Amygdala (tissue), 56 donors: ENCODE data around the gene DCDC2C.
"Not testable (repeated sequence)": the region's sequence is repeated elsewhere in the genome, so short reads cannot be mapped to it uniquely, and the experiment has no call there.

Experiments
- DNase-seq, 56 donors: peaks; one replicate each; lab custom pipeline; 2025; lab: John Stamatoyannopoulos, UW

DCDC2C gene, protein sequence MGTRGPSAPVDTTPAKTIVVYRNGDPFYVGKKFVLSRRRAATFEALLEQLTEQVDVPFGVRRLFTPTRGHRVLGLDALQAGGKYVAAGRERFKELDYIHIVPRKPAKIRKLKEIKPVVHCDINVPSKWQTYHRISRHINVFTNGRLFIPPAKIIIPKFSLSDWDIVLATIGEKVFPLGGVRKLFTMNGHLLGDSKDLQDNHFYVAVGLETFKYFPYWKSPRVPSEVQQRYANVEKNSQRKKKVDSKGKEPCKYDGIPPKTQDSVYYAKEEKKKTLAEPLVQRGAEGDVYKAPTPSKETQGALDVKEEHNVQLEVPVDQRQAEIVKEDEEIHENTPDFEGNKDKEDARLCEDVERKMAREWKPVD

GRCh38 chr2:3703236-3703756 lies at the start of gene DCDC2C:
Gene DCDC2C (plus strand): TSS chr2:3703575. CDS start chr2:3703752, 177 bp downstream.
- DNase-seq: no peak

DNA sequence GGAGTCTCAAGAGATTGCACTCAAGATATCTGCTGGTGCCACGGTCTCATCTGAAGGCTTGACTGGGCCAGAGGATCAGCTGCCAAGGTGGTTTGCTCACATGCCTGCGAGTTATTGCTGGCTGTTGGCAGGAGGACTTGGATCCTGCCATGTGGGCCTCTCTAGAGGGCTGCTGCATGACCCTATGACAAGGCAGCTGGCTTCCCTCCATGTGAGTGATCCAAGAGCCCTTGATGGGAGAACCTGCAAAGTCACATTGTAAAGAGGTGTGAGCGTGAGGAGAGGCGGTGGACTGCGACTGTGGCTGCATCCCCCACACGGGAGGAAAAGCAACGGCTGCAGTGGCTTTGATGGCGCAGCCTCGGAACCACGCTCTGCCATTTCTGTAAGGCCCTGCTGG lies 49.4 kb upstream of the DCDC2C start:
- DNase-seq: no peak

DNA sequence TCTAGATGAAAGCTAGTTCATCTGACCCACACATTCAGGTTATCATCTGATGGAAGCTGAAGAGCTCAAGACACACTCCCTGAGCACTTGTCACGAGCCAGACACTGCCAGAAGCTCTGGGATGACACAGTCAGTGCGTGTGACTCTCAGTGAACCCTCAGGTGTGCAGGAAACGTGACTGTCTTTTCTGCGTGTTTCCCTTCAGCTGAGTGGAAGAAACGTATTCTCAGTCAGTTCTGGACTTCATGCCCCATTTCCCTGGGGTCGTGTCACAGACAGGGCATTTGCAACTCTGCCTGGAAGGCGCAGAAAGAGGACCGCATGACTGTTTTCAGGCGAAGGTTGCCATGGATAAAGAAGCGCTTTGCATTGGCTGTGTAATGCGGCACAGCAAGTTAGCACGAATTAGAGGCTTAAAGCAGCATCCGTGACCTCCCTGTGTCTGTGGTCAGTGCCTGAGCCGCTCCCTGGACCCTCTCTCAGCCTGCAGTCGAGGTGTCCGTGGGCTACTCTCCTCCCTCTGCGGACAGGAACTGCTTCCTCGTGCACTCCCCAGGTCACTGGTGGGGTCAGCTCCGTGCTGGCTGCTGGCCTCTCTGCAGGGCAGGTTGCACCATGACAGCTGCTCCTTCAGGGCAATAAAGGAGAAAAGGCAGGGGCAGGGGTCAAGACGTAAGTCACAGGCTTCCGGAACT lies 48.7 kb upstream of the DCDC2C start:
- DNase-seq: no peak

DNA sequence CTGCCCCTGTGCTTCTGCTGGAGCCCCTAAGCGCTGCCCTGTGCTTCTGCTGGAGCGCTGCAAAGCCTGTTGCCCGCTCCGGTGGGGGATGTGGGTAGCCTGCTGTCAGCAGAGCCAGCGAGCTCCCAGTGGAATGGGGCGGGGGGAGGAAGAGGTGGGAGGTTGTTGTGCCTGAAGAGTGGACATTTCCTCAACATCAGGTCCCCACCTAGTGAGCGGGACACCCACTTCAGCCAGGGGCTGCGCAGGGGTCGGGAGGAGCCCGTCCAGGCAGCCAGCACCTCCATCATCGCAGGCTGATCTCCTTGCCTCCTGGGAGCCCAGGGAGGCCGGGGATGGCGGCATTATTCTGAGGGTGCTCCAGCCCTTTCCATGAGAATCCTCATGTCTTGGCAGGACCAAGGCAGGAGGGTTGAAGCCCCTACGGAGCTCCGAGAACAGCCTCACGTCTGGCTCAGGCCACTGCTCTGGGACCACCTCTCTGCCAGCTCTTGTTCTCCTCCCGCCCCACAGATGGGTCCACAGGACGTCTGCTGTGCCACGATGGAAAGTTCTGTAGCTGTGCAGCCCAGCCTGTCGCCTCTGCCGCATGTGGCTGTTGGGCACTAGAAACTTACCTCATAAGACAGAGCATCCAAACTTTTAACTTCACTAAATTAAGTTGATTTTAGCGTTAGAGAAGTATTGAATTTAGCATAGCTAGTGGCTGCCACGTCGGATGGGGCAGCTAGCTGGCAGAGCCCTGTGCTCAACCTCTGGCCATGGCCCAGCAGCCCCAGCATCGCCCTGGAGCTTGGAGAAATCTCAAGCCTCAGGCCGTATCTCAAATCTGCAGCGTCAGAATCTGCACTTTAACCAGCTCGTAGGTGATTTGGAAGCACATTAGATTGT lies 47.3 kb upstream of the DCDC2C start:
- DNase-seq: no peak

- DNase-seq: peak in 32 of 56 donors; percentile 8 to 64 (median 34)
Observed at GRCh38 chr2:3656762-3657721, 46.3 kb upstream of the DCDC2C start.

DNA sequence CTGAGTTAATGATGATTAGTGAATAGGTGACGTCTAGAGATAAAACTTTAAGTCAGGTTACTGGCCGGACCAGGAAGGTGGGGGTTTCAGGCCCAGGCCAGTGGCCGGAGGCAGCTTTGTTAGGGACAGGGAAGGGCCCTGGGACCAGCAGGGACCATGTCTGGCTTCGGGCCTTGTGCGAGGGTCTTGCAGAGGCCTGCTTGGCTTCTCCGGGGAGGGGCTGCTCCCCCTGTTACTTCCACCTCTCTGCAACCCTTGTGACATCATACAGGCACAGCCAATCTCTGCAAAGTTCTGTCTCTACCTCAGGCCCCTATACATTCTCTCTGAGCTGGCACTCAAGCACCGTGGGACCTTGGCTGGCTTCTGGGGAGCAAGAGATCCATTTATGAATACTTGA lies 45.5 kb upstream of the DCDC2C start, which contains the start of gene ALLC:
ALLC (plus strand) TSS at position 320 of the 400 bp plus-strand sequence. CDS start 12,958 bp downstream, outside the sequence.
- no peak for DNase-seq

DNA sequence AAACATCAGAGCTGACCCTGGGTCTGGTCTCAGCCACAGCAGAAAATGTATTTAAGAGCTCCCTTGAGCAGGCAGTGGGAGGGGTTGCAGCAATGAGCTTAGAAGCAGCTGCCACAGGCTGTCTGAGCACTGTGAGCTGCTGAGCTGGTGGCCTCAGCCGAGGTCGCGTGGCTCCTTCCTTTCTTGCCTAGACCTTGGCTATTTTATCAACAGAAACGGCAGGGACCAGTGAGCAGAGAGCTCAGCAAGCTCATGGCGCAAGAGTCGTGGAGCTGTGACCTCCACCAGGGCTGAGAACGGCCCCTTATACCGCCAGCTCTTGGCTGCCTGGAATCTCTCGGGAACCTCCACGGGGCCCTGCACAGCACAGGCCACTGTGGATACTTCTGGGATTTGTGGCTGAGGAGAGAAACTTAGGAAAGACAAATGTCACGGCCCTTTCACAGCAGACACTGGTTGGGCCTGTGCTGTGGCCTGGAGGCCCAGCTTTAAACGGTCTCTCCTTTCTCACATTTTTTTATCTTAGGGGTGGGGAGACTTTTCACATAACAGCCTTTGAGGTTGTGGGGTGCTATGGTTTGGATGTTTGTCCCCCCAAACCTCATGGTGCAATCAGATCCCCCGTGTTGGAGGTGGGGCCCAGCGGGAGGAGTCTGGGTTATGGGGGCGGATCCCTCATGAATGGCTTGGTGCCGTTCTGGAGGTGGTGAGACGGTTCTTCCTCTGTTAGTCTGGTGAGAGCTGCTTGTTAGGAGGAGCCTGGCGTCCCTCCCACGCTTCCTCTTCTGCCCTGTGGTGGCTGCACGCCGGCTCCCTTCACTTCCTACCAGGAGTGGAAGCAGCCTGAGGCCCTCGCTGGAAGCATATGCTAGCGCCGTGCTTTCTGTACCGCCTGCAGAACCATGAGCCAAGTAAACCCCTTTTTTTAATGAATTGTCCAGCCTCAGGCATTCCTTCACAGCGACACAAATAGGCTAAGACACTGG lies 43.6 kb upstream of the DCDC2C start:
- DNase-seq: no peak

GRCh38 chr2:3660640-3661039 lies 42.7 kb upstream of the DCDC2C start:
- not testable (repeated sequence) for DNase-seq

GRCh38 chr2:3661149-3661660 lies 42.2 kb upstream of the DCDC2C start:
- no peak for DNase-seq

GRCh38 chr2:3662239-3662638 lies 41.1 kb upstream of the DCDC2C start:
- no peak for DNase-seq

DNA sequence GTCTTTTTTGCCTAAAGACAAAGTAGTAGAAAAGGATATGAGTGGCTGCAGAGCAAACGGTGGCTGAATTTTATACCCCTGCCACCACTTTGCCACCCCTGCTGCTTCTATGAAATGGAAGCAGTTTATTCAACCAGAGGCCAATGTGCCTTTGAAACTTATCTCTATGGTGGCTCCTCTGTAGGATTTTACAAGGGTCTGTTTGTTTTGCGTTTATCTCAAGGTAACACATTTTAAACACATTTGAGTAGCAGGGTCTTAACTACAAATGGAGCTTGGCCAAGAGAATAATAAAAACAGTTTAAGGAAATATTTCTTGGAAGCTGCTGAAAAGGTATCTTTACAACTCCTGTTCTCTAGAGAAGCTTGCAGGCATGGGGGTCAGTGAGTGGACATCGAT lies 39.3 kb upstream of the DCDC2C start:
- no peak for DNase-seq

- DNase-seq: no peak
Observed at GRCh38 chr2:3664925-3665324, 38.5 kb upstream of the DCDC2C start.

DNA sequence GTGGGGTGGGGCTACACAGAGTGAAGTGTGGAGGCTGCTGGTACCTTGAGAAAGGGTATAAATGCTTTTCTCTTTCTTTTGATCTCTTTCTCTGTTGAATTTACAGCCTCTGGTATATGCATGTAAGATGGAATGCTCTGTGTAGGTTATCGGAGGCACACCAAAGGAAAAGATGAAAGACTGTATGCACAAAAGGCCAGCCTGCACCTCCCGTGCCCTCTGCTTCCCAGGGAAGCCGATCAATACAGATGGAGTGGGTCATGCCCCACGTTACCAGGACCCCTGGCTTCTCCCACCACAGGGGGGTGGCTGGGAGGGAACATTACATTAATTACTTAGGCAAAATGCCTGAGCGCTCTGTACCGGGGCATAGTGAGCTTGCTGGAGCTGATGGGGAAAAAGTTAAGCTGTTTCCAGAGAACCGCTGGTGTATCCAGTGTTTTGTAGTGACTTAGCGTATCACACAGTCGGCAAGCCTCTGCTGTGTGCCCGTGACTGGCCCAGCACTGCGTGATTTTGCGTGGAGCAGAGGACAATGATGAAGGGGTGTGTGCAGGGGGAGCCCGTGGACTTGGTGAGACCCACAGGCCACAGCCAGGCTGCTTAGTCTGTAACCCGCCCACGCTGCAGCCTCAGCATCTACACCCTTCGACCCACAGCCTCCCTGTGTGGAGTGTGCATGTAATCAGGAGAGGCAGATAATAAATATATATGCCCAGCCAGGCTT lies 37.3 kb upstream of the DCDC2C start:
- no peak for DNase-seq

DNA sequence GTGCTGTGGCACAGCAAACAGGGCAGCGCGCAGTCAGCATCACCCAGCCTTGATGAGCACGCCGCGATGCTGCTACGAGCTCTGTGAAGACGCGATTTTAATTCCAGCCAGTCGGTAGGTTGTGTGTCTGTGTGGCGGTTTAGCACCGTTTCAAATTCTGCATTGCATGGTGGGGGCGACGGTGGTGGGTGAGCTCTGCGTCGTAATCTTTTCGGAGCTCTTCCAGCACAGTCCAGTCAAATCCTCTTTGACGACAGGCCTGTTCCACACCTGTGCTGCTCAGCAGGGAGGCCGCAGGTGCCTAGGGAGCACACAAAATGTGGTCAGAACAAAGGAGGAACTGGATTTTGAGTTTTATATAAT lies 36.8 kb upstream of the DCDC2C start:
- no peak for DNase-seq

- DNase-seq: no peak
Observed at GRCh38 chr2:3667151-3667631, 36.2 kb upstream of the DCDC2C start.

DNA sequence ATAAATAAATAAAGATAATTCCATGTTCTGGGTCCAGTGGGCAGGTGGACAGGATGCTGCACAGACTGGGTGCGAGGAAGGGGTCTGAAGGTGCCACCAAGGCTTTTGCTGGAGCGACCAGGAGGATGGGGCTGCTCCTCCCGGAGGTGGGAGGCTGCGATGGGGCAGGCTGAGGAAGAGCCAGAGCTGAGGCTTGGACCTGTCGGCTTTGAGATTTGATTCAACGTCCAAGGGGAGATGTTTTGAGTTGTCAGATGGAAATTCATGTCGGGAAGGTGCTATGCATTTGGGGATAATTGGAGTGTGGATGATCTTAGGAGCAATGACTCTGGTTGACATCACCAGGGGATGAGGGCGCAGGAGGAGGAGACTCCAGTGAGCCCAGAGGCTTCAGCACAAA lies 33.7 kb upstream of the DCDC2C start:
- DNase-seq: no peak

DNA sequence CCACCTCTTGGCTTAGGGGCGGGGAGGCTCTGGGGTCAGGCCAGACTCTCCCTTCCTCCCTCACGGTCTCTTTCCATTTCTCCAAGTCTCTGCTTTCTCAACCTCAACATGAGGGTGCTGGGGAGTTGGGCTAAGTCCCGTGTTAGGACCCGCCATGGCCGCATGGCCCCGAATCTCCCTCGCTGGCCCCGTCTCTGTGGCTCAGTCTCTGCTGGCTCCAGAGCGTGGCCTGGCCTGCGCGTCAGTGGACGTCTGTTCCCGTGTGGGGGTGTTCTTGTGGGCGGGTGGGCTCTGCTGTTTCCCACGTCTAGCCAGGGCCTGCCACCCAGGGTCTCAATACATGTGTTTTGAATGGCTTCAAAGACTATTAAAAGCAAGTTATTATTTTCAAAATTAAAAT lies 33.0 kb upstream of the DCDC2C start:
- DNase-seq: no peak
